GM12865 (cell line): ENCODE measurements around the gene TTLL11.

Experiments
- DNase-seq: peaks from one replicate; pipeline ENCODE4 v3.0.0; 2010; ENCODE audit warnings: low read depth
- H3K4me3 ChIP-seq: 2 replicates; pipeline ENCODE4 v1.5.1; 2011; ENCODE audit warnings: mild to moderate bottlenecking, low read depth, low read length, control low read depth
- CTCF ChIP-seq: IDR thresholded peaks from 2 replicates; pipeline ENCODE4 v1.5.1; 2011; ENCODE audit warnings: low read length, control low read depth, low read depth, inconsistent platforms; ENCODE audit not compliant: insufficient read depth; ENCODE audit errors: missing control alignments

Gene TTLL11

GRCh38 chr9:121888438-121888775 is 204.7 kb downstream of the TTLL11 start:
- no peak overlapping the region for H3K4me3 ChIP-seq
- DNase-seq = no peak
- no peak for TF ChIP-seq CTCF

- no peak overlapping the region for H3K4me3 ChIP-seq
- DNase-seq = no peak
Measured at GRCh38 chr9:121887553-121888437, 205.3 kb downstream of the TTLL11 start.

GRCh38 chr9:121886759-121887485 is 206.2 kb downstream of the TTLL11 start:
- DNase-seq = no peak
- no peak overlapping the region for H3K4me3 ChIP-seq
- no peak for TF ChIP-seq CTCF

More at GRCh38 chr9:121887553-121888437, 205.3 kb downstream of the TTLL11 start:
- no peak for TF ChIP-seq CTCF

- no peak for DNase-seq
- no peak for TF ChIP-seq CTCF
- H3K4me3 ChIP-seq = no peak overlapping the region
Measured at GRCh38 chr9:121885345-121885901, 207.7 kb downstream of the TTLL11 start.

- DNase-seq = no peak
- no peak overlapping the region for H3K4me3 ChIP-seq
- no peak for TF ChIP-seq CTCF
Measured at GRCh38 chr9:121884057-121884541, 209.0 kb downstream of the TTLL11 start.

DNA sequence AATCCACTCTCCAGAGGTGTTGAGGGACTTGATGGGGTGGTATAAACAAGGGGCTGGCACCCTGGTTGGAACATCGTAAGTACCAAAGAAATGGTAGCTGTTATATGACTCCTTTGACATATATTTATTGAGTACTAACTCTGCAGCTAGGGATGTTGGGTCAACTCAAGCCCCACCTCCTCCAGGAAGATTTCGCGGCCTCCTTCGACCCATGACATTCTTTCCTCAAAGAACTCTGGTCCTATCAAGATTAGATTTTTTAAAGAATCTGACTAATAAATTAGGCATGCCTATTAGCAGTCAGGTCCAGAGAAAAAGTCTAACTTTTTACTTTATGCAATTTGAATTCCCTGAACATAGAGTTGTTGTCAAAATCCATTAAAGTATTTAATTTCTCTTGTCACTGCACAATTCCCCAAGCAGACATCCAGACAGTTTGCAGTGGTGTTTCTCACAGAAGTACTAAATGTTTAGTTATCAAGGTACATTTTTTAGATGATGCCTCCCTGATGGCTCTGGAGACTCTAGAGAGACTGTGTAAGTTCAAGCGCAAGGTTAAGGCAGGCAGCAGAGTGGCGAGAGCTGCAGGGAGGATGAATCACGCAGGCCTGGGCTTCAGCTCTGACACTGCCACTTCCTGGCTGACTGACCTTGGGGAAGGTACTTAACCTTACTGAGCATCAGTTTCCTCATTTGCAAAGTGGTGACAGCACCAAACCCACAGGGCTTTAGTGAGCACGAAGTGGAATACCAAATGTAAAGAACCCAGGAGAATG is 209.6 kb downstream of the TTLL11 start:
- no peak overlapping the region for H3K4me3 ChIP-seq
- DNase-seq = no peak
- TF ChIP-seq CTCF = no peak
